Hepatocyte (in vitro differentiated cells): ENCODE data around the gene KAT2A. TPM values are rescaled to one million over a fixed set of nuclear protein-coding genes. Genes with fewer than 3 reads are reported as not detected.

Source experiments
- DNase-seq: peaks from one replicate; pipeline ENCODE4 v3.0.0-alpha.2; 2016; ENCODE audit warnings: low spot score
- H2AFZ ChIP-seq: fragments of 200-600 bp; sonication (generic); 2 replicates; pipeline ENCODE4 v1.6.0; 2016; ENCODE audit warnings: antibody characterized with exemption, mild to moderate bottlenecking
- H3K27ac ChIP-seq: fragments of 200-600 bp; sonication (generic); 2 replicates; pipeline ENCODE4 v1.5.1; 2016; ENCODE audit warnings: mild to moderate bottlenecking
- H3K27me3 ChIP-seq: fragments of 200-600 bp; sonication (generic); 2 replicates; pipeline ENCODE4 v1.6.1; 2016
- H3K36me3 ChIP-seq: fragments of 200-600 bp; sonication (generic); replicated peaks from 2 replicates; pipeline ENCODE4 v1.5.1; 2016; ENCODE audit warnings: low read depth; ENCODE audit not compliant: insufficient read depth
- H3K4me1 ChIP-seq: fragments of 200-600 bp; sonication (generic); 2 replicates; pipeline ENCODE4 v1.5.1; 2016; ENCODE audit warnings: mild to moderate bottlenecking, moderate library complexity; ENCODE audit not compliant: insufficient read depth
- H3K4me2 ChIP-seq: fragments of 200-600 bp; sonication (generic); 2 replicates; pipeline ENCODE4 v1.6.0; 2016
- H3K4me3 ChIP-seq: fragments of 200-600 bp; sonication (generic); 2 replicates; pipeline ENCODE4 v1.5.1; 2016; ENCODE audit warnings: mild to moderate bottlenecking
- H3K79me2 ChIP-seq: fragments of 200-600 bp; sonication (generic); 2 replicates; pipeline ENCODE4 v1.6.0; 2017; ENCODE audit warnings: mild to moderate bottlenecking
- H3K9me2 ChIP-seq: fragments of 200-600 bp; sonication (generic); replicated peaks from 2 replicates; pipeline ENCODE4 v1.6.0; 2017; ENCODE audit warnings: mild to moderate bottlenecking; ENCODE audit not compliant: insufficient read depth
- H3K9me3 ChIP-seq: fragments of 200-600 bp; sonication (generic); 2 replicates; pipeline ENCODE4 v1.5.1; 2016; ENCODE audit warnings: low read depth, mild to moderate bottlenecking
- H4K20me1 ChIP-seq: fragments of 200-600 bp; sonication (generic); 2 replicates; pipeline ENCODE4 v1.6.0; 2016; ENCODE audit warnings: mild to moderate bottlenecking; ENCODE audit not compliant: insufficient read depth, poor library complexity, severe bottlenecking
- EZH2 ChIP-seq: fragments of 200-600 bp; sonication (generic); IDR thresholded peaks from 2 replicates; pipeline ENCODE4 v1.6.1; 2016; ENCODE audit warnings: antibody characterized with exemption, mild to moderate bottlenecking, borderline replicate concordance
- EZH2phosphoT487 ChIP-seq: fragments of 200-600 bp; sonication (generic); IDR thresholded peaks from one replicate; pipeline ENCODE4 v1.6.1; 2018; ENCODE audit warnings: antibody characterized with exemption, mild to moderate bottlenecking, low read depth, moderate library complexity; ENCODE audit not compliant: unreplicated experiment, severe bottlenecking
- WGBS: methylation state at CpG from one replicate; pipeline ENCODE4 v1.1.6; 2016; ENCODE audit warnings: low lambda C conversion rate; ENCODE audit errors: missing lambda C conversion rate; 5-methylcytosine and 5-hydroxymethylcytosine counted together
- polyA plus RNA-seq: library from polyadenylated mRNA; unstranded; fragments of >200 nt; fragmentation: Nextera tagmentation; extraction: Ambion mirVana; gene quantifications from 2 replicates; pipeline ENCODE4 v1.2.1, GENCODE V29; 2016
- total RNA-seq: library from RNA; depleted of rRNA; stranded (reverse); fragments of >200 nt; gene quantifications from 2 replicates; pipeline ENCODE4 v1.2.3, GENCODE V29; 2014
- TF ChIP-seq, protein P1 (sequence below): fragments of 200-600 bp; sonication (generic); IDR thresholded peaks from 2 replicates; pipeline ENCODE4 v1.5.1; 2016; ENCODE audit warnings: antibody characterized with exemption, mild to moderate bottlenecking; ENCODE audit not compliant: poor library complexity

KAT2A gene
- total and polyA plus RNA-seq, 2 experiments from 2014 or later, result 21.7 to 46.7 TPM

- WGBS, result 28% methylated on average over 12 of the region's 12 CpGs
- no peaks in the 10 kb centered on the region for H3K9me2 ChIP-seq
- H2AFZ ChIP-seq, result no peak overlapping the region
- peak; percentile 64 for DNase-seq
- no peaks in the 10 kb centered on the region for H4K20me1 ChIP-seq
- no peaks in the 10 kb centered on the region for H3K36me3 ChIP-seq
- TF ChIP-seq, protein P1, sequence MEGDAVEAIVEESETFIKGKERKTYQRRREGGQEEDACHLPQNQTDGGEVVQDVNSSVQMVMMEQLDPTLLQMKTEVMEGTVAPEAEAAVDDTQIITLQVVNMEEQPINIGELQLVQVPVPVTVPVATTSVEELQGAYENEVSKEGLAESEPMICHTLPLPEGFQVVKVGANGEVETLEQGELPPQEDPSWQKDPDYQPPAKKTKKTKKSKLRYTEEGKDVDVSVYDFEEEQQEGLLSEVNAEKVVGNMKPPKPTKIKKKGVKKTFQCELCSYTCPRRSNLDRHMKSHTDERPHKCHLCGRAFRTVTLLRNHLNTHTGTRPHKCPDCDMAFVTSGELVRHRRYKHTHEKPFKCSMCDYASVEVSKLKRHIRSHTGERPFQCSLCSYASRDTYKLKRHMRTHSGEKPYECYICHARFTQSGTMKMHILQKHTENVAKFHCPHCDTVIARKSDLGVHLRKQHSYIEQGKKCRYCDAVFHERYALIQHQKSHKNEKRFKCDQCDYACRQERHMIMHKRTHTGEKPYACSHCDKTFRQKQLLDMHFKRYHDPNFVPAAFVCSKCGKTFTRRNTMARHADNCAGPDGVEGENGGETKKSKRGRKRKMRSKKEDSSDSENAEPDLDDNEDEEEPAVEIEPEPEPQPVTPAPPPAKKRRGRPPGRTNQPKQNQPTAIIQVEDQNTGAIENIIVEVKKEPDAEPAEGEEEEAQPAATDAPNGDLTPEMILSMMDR, result peak; percentile 69
- no peak for TF ChIP-seq EZH2phosphoT487
- no peaks in the 10 kb centered on the region for H3K9me3 ChIP-seq
- H3K4me3 ChIP-seq, result no peak overlapping the region
- H3K27ac ChIP-seq, result no peak overlapping the region
- no peak overlapping the region for H3K4me2 ChIP-seq
- no peaks in the 10 kb centered on the region for H3K4me1 ChIP-seq
- H3K27me3 ChIP-seq, result peaks cover 14% of the 10 kb centered on the region
- no peaks in the 10 kb centered on the region for H3K79me2 ChIP-seq
Observed at GRCh38 chr17:42067371-42068091, 53.6 kb downstream of the KAT2A start.

GRCh38 chr17:42065201-42065600, 56.0 kb downstream of the KAT2A start:
- H3K9me2 ChIP-seq, result no peaks in the 10 kb centered on the region
- H3K4me1 ChIP-seq, result no peaks in the 10 kb centered on the region
- no peak for DNase-seq
- 67% methylated on average over 2 of the region's 2 CpGs for WGBS
- no peak overlapping the region for H3K27ac ChIP-seq
- no peaks in the 10 kb centered on the region for H3K36me3 ChIP-seq
- H3K79me2 ChIP-seq, result no peaks in the 10 kb centered on the region
- H3K4me3 ChIP-seq, result no peak overlapping the region
- no peak overlapping the region for H3K4me2 ChIP-seq
- no peaks in the 10 kb centered on the region for H3K9me3 ChIP-seq
- H3K27me3 ChIP-seq, result no peaks in the 10 kb centered on the region
- H2AFZ ChIP-seq, result no peak overlapping the region
- H4K20me1 ChIP-seq, result no peaks in the 10 kb centered on the region
- TF ChIP-seq EZH2 (no peak), EZH2phosphoT487 (no peak)
- TF ChIP-seq, protein P1, result no peak

Other genes with a start within 250 kb of the KAT2A start
- gene ACLY, start 202.4 kb downstream of the KAT2A start, total RNA-seq, result 157 and 167 TPM in 2 replicates
- gene ACLY, start 202.4 kb downstream of the KAT2A start, polyA plus RNA-seq, result 82.1 and 101 TPM in 2 replicates
- gene ODAD4, start 190.8 kb downstream of the KAT2A start, total RNA-seq, result 0.52 and 0.53 TPM in 2 replicates
- 0.75 and 0.76 TPM in 2 replicates for gene ODAD4, start 190.8 kb downstream of the KAT2A start, polyA plus RNA-seq
- 59.8 and 61.4 TPM in 2 replicates for gene CNP, start 154.6 kb downstream of the KAT2A start, total RNA-seq
- gene CNP, start 154.6 kb downstream of the KAT2A start, polyA plus RNA-seq, result 77.7 and 97.0 TPM in 2 replicates
- gene DNAJC7, start 103.9 kb downstream of the KAT2A start, total RNA-seq, result 73.6 and 86.3 TPM in 2 replicates
- gene DNAJC7, start 103.9 kb downstream of the KAT2A start, polyA plus RNA-seq, result 50.1 and 61.7 TPM in 2 replicates
- 37.5 and 40.8 TPM in 2 replicates for gene NKIRAS2, start 101.3 kb downstream of the KAT2A start, total RNA-seq
- gene NKIRAS2, start 101.3 kb downstream of the KAT2A start, polyA plus RNA-seq, result 55.0 and 57.2 TPM in 2 replicates
- 1.1 and 1.9 TPM in 2 replicates for gene C17orf113, start 70.8 kb downstream of the KAT2A start, total RNA-seq
- gene C17orf113, start 70.8 kb downstream of the KAT2A start, polyA plus RNA-seq, result 0.46 and 1.2 TPM in 2 replicates
- gene ZNF385C, start 22.9 kb downstream of the KAT2A start, total RNA-seq, result 0.04 and 0.63 TPM in 2 replicates
- 0.45 and 1.4 TPM in 2 replicates for gene ZNF385C, start 22.9 kb downstream of the KAT2A start, polyA plus RNA-seq
- gene DHX58, start 8.7 kb downstream of the KAT2A start, total RNA-seq, result 1.6 and 3.6 TPM in 2 replicates
- gene DHX58, start 8.7 kb downstream of the KAT2A start, polyA plus RNA-seq, result 1.4 and 2.2 TPM in 2 replicates
- not detected in 2 replicates for gene HSPB9, start 1.4 kb upstream of the KAT2A start, total RNA-seq
- gene HSPB9, start 1.4 kb upstream of the KAT2A start, polyA plus RNA-seq, result 0.34 and 0.46 TPM in 2 replicates
- 123 and 158 TPM in 2 replicates for gene RAB5C, start 33.6 kb upstream of the KAT2A start, total RNA-seq
- 172 and 184 TPM in 2 replicates for gene RAB5C, start 33.6 kb upstream of the KAT2A start, polyA plus RNA-seq
- gene KCNH4, start 59.8 kb upstream of the KAT2A start, total RNA-seq, result 0.08 and 0.17 TPM in 2 replicates
- 0.12 and 0.23 TPM in 2 replicates for gene KCNH4, start 59.8 kb upstream of the KAT2A start, polyA plus RNA-seq
- not detected in 2 replicates for gene HCRT, start 64.1 kb upstream of the KAT2A start, total RNA-seq
- gene HCRT, start 64.1 kb upstream of the KAT2A start, polyA plus RNA-seq, result not detected in 2 replicates
- 6.1 and 7.2 TPM in 2 replicates for gene GHDC, start 73.1 kb upstream of the KAT2A start, total RNA-seq
- 7.0 and 8.7 TPM in 2 replicates for gene GHDC, start 73.1 kb upstream of the KAT2A start, polyA plus RNA-seq
- 26.0 and 27.9 TPM in 2 replicates for gene STAT5B, start 155.0 kb upstream of the KAT2A start, total RNA-seq
- gene STAT5B, start 155.0 kb upstream of the KAT2A start, polyA plus RNA-seq, result 18.7 and 25.7 TPM in 2 replicates
- 5.5 and 6.5 TPM in 2 replicates for gene STAT5A, start 167.1 kb upstream of the KAT2A start, total RNA-seq
- 3.5 and 6.1 TPM in 2 replicates for gene STAT5A, start 167.1 kb upstream of the KAT2A start, polyA plus RNA-seq